Trophoblast cell (in vitro differentiated cells and primary cell): ENCODE data around the gene RELA.
A peak's percentile ranks its signal among the peaks of the same experiment; 100 is the strongest.

Experiments
- DNase-seq, 2 donors: peaks; one replicate each; pipeline ENCODE4 v3.0.0-alpha.2; 2016
- H2AFZ ChIP-seq: 2 replicates; pipeline ENCODE4 v1.6.1; 2013; ENCODE audit warnings: low read length, moderate library complexity, mild to moderate bottlenecking; ENCODE audit not compliant: insufficient read depth, poor library complexity
- H2AK5ac ChIP-seq: 2 replicates; pipeline ENCODE4 v1.6.1; 2013; ENCODE audit warnings: mild to moderate bottlenecking, low read length
- H2BK120ac ChIP-seq: 2 replicates; pipeline ENCODE4 v1.6.1; 2013; ENCODE audit warnings: low read length, mild to moderate bottlenecking, moderate library complexity; ENCODE audit not compliant: insufficient read depth, poor library complexity
- H2BK12ac ChIP-seq: 2 replicates; pipeline ENCODE4 v1.6.1; 2013; ENCODE audit warnings: mild to moderate bottlenecking, low read length, moderate library complexity
- H2BK5ac ChIP-seq: 2 replicates; pipeline ENCODE4 v1.6.1; 2013; ENCODE audit warnings: low read length, low read depth, moderate library complexity, mild to moderate bottlenecking; ENCODE audit not compliant: poor library complexity
- H3K14ac ChIP-seq: 2 replicates; pipeline ENCODE4 v1.6.1; 2013; ENCODE audit warnings: mild to moderate bottlenecking, low read length
- H3K18ac ChIP-seq: 2 replicates; pipeline ENCODE4 v1.6.1; 2013; ENCODE audit warnings: mild to moderate bottlenecking, low read length
- H3K23ac ChIP-seq: 2 replicates; pipeline ENCODE4 v1.6.1; 2013; ENCODE audit warnings: low read length
- H3K27ac ChIP-seq: 2 replicates; pipeline ENCODE4 v1.5.1; 2013; ENCODE audit warnings: low read depth, mild to moderate bottlenecking, inconsistent platforms, low read length, moderate library complexity
- H3K27me3 ChIP-seq: 2 replicates; pipeline ENCODE4 v1.6.1; 2013; ENCODE audit warnings: inconsistent platforms, mild to moderate bottlenecking, low read length, moderate library complexity; ENCODE audit not compliant: insufficient read depth
- H3K36me3 ChIP-seq, 2 experiments: 1 replicate in 1 of 2; 2 replicates in 1 of 2; pipeline ENCODE4 v1.6.1; 2013; ENCODE audit warnings: low read length in 2 of 2, mild to moderate bottlenecking in 2 of 2, moderate library complexity in 1 of 2; ENCODE audit not compliant: insufficient read depth in 2 of 2, control insufficient read depth in 1 of 2
- H3K4ac ChIP-seq: 2 replicates; pipeline ENCODE4 v1.6.1; 2013; ENCODE audit warnings: low read depth, mild to moderate bottlenecking, low read length, moderate library complexity
- H3K4me1 ChIP-seq, 2 experiments: 1 replicate in 1 of 2; 2 replicates in 1 of 2; pipeline ENCODE4 v1.6.1; 2013; ENCODE audit warnings: low read length in 2 of 2, mild to moderate bottlenecking in 2 of 2, moderate library complexity in 1 of 2; ENCODE audit not compliant: insufficient read depth in 2 of 2, control insufficient read depth in 1 of 2
- H3K4me2 ChIP-seq: 2 replicates; pipeline ENCODE4 v1.6.1; 2013; ENCODE audit warnings: inconsistent platforms, mild to moderate bottlenecking, low read length, moderate library complexity
- H3K4me3 ChIP-seq: 2 replicates; pipeline ENCODE4 v1.5.1; 2013; ENCODE audit warnings: mild to moderate bottlenecking, low read depth, low read length, inconsistent platforms
- H3K79me1 ChIP-seq: one replicate; pipeline ENCODE4 v1.6.1; 2013; ENCODE audit warnings: low read length
- H3K79me2 ChIP-seq: 2 replicates; pipeline ENCODE4 v1.6.1; 2013; ENCODE audit warnings: low read length, mild to moderate bottlenecking; ENCODE audit not compliant: control insufficient read depth, insufficient read depth, poor library complexity
- H3K9ac ChIP-seq: 2 replicates; pipeline ENCODE4 v1.6.1; 2013; ENCODE audit warnings: mild to moderate bottlenecking, low read length
- H3K9me3 ChIP-seq: 2 replicates; pipeline ENCODE4 v1.6.1; 2013; ENCODE audit warnings: low read depth, mild to moderate bottlenecking, control low read depth, inconsistent platforms, low read length; ENCODE audit not compliant: insufficient read depth
- H4K12ac ChIP-seq: 2 replicates; pipeline ENCODE4 v1.6.1; 2013; ENCODE audit warnings: low read depth, mild to moderate bottlenecking, low read length, moderate library complexity
- H4K8ac ChIP-seq: 2 replicates; pipeline ENCODE4 v1.6.1; 2013; ENCODE audit warnings: low read depth, mild to moderate bottlenecking, low read length, moderate library complexity
- H4K91ac ChIP-seq: one replicate; pipeline ENCODE4 v1.6.1; 2013; ENCODE audit warnings: low read depth, mild to moderate bottlenecking, low read length, moderate library complexity
- WGBS: extraction: QIAGEN DNeasy Blood & Tissue Kit; methylation state at CpG from one replicate; pipeline ENCODE4 v1.1.7; 2013; ENCODE audit warnings: missing lambda C conversion rate; ENCODE audit not compliant: insufficient read length, insufficient coverage; ENCODE audit errors: extremely low coverage; 5-methylcytosine and 5-hydroxymethylcytosine counted together

The RELA gene

DNA sequence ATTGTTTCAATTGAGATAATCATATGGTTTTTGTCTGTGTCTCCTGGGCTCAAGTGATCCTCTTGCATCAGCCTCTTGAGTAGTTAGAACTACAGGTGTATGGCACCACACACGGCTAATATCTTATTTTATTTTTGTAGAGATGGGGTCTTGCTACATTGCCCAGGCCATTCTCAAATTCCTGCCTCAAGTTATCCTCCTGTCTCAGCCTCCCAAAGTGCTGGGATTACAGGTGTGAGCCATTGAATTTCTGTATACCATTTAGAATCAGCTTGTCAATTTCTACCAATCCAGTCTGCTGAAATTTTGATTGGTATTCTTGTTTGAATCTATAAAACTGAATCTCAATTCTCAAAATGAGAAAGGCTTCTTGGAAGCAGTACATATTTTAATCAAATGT, 39.0 kb upstream of the RELA start:
- H3K79me2 ChIP-seq = no peaks in the 10 kb centered on the region
- no peak overlapping the region for H4K12ac ChIP-seq
- no peaks in the 10 kb centered on the region for H3K79me1 ChIP-seq
- H2BK120ac ChIP-seq = no peak overlapping the region
- no peak overlapping the region for H3K18ac ChIP-seq
- H2BK5ac ChIP-seq = no peak overlapping the region
- no peak overlapping the region for H3K4ac ChIP-seq
- DNase-seq = no peak
- no peak overlapping the region for H2BK12ac ChIP-seq
- WGBS = no CpG with 5 or more reads among the region's 1 CpG
- no peaks in the 10 kb centered on the region for H3K27me3 ChIP-seq
- H3K27ac ChIP-seq = no peak overlapping the region
- no peak overlapping the region for H3K9ac ChIP-seq
- H4K8ac ChIP-seq = no peak overlapping the region
- no peak overlapping the region for H3K14ac ChIP-seq
- H2AK5ac ChIP-seq = no peak overlapping the region
- H3K4me2 ChIP-seq = no peak overlapping the region
- H2AFZ ChIP-seq = no peak overlapping the region
- peaks cover 5% of the 10 kb centered on the region for H3K9me3 ChIP-seq
- no peak overlapping the region for H4K91ac ChIP-seq
- no peaks in the 10 kb centered on the region for H3K36me3 ChIP-seq
- no peaks in the 10 kb centered on the region for H3K4me1 ChIP-seq
- H3K4me3 ChIP-seq = no peak overlapping the region
- no peak overlapping the region for H3K23ac ChIP-seq

DNA sequence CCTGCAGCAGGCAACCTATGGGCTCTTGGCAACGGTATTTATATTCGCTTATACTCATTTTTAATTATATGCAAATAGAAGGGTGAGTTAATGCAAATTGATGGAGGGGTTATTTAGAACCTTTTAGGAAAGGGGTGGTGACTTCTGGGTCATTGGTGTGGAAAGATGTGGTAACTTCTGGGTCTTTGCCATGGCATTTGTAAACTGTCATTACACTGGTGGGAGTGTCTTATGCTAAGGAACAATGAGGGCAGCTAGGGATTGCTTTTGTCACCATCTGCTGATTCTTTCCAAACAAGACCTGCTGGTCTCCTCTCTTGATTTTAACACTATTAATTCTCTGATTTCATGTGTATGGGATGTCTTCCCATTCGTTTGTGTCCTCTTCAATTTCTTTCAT, 37.7 kb upstream of the RELA start:
- Histone ChIP-seq H3K23ac (no peak overlapping the region), H3K4ac (no peak overlapping the region), H2AFZ (no peak overlapping the region), H4K12ac (no peak overlapping the region), H4K91ac (no peak overlapping the region), H3K4me3 (no peak overlapping the region), H3K14ac (no peak overlapping the region), H3K27ac (no peak overlapping the region), H2BK120ac (no peak overlapping the region), H4K8ac (no peak overlapping the region), H3K79me2 (no peaks in the 10 kb centered on the region), H3K18ac (no peak overlapping the region), H2BK12ac (no peak overlapping the region), H3K36me3 (no peaks in the 10 kb centered on the region), H3K4me2 (no peak overlapping the region), H2AK5ac (no peak overlapping the region), H3K79me1 (no peaks in the 10 kb centered on the region), H3K4me1 (no peaks in the 10 kb centered on the region), H3K9me3 (peaks cover 5% of the 10 kb centered on the region), H3K9ac (no peak overlapping the region), H2BK5ac (no peak overlapping the region), H3K27me3 (no peaks in the 10 kb centered on the region)
- no CpG with 5 or more reads among the region's 3 CpGs for WGBS
- DNase-seq = no peak

DNA sequence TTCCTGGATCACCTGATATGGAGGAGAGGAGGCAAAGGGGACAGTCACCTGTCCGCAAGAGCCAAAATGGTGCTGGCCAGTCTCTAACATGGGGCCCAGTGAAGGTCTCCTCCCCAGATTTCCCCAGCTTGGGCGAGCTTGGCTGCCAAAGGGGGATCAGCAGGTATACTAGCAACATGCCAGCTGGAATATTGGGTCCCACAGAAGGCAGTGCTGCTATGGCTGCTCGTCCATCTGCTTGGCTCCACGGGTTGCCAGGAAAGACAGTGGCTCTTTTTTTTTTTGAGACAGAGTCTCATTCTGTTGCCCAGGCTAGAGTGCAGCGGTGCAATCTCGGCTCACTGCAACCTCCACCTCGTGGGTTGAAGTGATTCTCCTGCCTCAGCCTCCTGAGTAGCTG, 36.6 kb upstream of the RELA start:
- Histone ChIP-seq H2AFZ (no peak overlapping the region), H4K8ac (no peak overlapping the region), H3K4ac (no peak overlapping the region), H3K18ac (no peak overlapping the region), H3K23ac (no peak overlapping the region), H3K4me2 (no peak overlapping the region), H2BK5ac (no peak overlapping the region), H3K4me1 (no peaks in the 10 kb centered on the region), H3K4me3 (no peak overlapping the region), H3K36me3 (no peaks in the 10 kb centered on the region), H3K27ac (no peak overlapping the region), H3K79me1 (no peaks in the 10 kb centered on the region), H2AK5ac (no peak overlapping the region), H3K79me2 (no peaks in the 10 kb centered on the region), H3K14ac (no peak overlapping the region), H3K27me3 (no peaks in the 10 kb centered on the region), H2BK120ac (no peak overlapping the region), H3K9ac (no peak overlapping the region), H4K12ac (no peak overlapping the region), H2BK12ac (no peak overlapping the region), H3K9me3 (peaks cover 5% of the 10 kb centered on the region), H4K91ac (no peak overlapping the region)
- no CpG with 5 or more reads among the region's 7 CpGs for WGBS
- DNase-seq = no peak

DNA sequence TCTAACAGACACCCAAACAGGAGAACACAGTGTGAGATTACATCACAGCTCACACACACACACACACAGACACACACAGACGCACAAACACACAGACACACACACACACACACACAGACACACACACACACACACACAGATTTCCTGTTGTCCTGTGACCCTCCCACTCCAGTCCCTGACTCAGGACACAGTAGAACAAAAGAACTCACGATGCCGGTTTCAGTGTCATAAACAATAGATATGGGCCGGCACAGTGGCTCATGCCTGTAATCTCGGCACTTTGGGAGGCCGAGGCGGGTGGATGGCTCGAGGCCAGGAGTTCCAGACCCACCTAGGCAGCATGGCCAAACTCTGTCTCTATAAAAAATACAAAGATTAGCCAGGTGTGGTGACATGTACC, 35.5 kb upstream of the RELA start:
- no peak overlapping the region for H4K12ac ChIP-seq
- H3K27me3 ChIP-seq = no peaks in the 10 kb centered on the region
- H4K8ac ChIP-seq = no peak overlapping the region
- peak; percentile 31 to 56 for DNase-seq
- no peak overlapping the region for H2BK120ac ChIP-seq
- H3K79me2 ChIP-seq = no peaks in the 10 kb centered on the region
- H3K4me2 ChIP-seq = no peak overlapping the region
- no peak overlapping the region for H3K23ac ChIP-seq
- H3K14ac ChIP-seq = no peak overlapping the region
- H2BK5ac ChIP-seq = no peak overlapping the region
- WGBS = no CpG with 5 or more reads among the region's 8 CpGs
- H3K79me1 ChIP-seq = no peaks in the 10 kb centered on the region
- H3K4me3 ChIP-seq = no peak overlapping the region
- no peak overlapping the region for H2BK12ac ChIP-seq
- peaks cover 5% of the 10 kb centered on the region for H3K9me3 ChIP-seq
- H3K27ac ChIP-seq = no peak overlapping the region
- no peaks in the 10 kb centered on the region for H3K4me1 ChIP-seq
- no peak overlapping the region for H3K18ac ChIP-seq
- no peak overlapping the region for H2AFZ ChIP-seq
- no peak overlapping the region for H4K91ac ChIP-seq
- no peak overlapping the region for H3K4ac ChIP-seq
- H3K36me3 ChIP-seq = no peaks in the 10 kb centered on the region
- no peak overlapping the region for H2AK5ac ChIP-seq
- H3K9ac ChIP-seq = no peak overlapping the region
